T-helper 2 cell treated with Interferon-gamma antibody and Interleukin-4, amounts not matched to agents 5 μg/mL and 100 μg/mL, for 36 hours (primary cell): ENCODE results near the gene CABP4.
A peak's percentile ranks its signal among the peaks of the same experiment; 100 is the strongest.

Experiments
- DNase-seq: peaks from one replicate; pipeline ENCODE4 v3.0.0; 2021; ENCODE audit warnings: low spot score
- H3K27ac Mint-ChIP-seq: one replicate; pipeline ENCODE4 v1.8.0; 2021; ENCODE audit warnings: mild to moderate bottlenecking, mixed read lengths
- H3K27me3 Mint-ChIP-seq: one replicate; pipeline ENCODE4 v1.8.0; 2021; ENCODE audit warnings: low read depth, mixed read lengths
- H3K36me3 Mint-ChIP-seq: one replicate; pipeline ENCODE4 v1.8.0; 2021; ENCODE audit warnings: low read depth, mixed read lengths
- H3K4me1 Mint-ChIP-seq: one replicate; pipeline ENCODE4 v1.8.0; 2021; ENCODE audit warnings: low read depth, mixed read lengths
- H3K4me3 Mint-ChIP-seq: one replicate; pipeline ENCODE4 v1.8.0; 2022; ENCODE audit warnings: mild to moderate bottlenecking, moderate library complexity, mixed read lengths
- H3K9me3 Mint-ChIP-seq: one replicate; pipeline ENCODE4 v1.8.0; 2021; ENCODE audit warnings: mixed read lengths

CABP4 gene

DNA sequence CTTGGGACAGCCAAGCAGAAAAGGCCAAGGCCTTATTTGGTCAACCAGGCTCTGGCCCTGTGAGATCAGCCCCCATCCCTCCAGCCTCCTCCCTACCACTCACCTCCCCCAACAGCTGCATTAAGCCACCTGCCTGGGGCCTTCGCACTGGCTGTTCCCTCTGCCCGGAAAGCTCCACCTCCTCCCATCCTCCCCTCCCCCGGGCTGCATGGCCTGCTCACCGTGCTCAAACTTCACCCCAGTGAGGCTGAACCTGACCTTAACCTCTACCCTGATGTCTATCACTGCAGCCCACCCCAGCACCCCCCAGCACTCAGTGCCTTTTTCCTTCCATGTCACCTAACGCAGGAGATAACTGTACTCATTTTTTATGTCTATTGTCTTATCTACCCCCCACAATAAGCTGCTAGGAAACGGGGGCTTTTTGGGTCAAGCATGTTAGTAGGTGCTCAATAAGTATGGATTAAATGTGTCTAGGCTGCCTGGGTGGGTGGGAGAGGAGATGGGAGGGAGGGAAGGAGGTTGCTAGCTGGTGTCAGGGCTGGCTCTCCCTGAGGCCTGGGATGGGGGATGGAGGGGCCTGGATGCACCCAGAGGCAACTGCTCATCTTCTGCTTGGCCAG is 18.6 kb upstream of the CABP4 start:
- DNase-seq = peak; percentile 60
- Mint-ChIP-seq H3K27ac (peak overlapping the region; percentile 92), H3K4me3 (peak overlapping the region; percentile 99), H3K36me3 (peaks cover 47% of the 10 kb centered on the region), H3K9me3 (no peaks in the 10 kb centered on the region), H3K27me3 (no peaks in the 10 kb centered on the region), H3K4me1 (peaks cover 42% of the 10 kb centered on the region)

DNA sequence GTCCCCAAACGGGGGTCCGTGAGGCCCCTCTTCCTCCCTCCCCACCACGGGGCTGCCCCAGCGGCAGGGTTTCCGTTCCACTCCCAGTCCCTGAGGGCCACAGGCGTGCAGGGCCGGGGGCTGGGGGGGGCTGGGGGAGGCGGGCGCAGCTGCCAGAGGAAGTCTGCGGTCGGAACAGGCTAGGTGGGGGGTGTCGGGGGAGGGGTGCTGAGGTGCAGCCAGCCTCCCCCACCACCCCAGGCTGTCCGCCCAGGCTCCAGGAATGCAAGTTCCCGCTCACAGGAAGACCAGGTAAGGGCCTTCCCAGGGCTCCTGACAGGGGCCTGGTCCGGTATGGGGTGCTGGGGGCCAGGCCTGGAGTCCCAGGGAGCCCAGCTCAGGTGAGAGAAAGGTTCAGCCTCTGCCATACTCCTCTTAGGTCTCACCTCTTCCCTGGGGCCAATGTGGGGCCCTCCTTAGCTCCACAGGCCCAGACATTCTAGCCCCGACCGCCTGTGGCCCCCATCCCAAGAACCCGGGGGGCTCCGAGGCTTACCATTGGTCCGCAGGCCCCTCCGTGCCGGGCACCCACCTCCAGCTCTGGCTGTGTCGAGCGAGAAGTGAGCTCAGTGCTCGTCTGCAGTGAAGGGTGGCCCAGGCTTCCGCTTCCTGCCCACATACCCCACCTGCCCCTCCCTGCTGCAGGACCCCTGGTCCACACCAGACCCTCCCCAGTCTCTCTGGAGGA is 17.9 kb upstream of the CABP4 start, which contains the start of gene PTPRCAP:
Gene PTPRCAP, minus strand, starts transcription at position 601 of the 727 bp plus-strand sequence. Its CDS starts 63 bp downstream, at position 538.
- Mint-ChIP-seq H3K4me3 (peak within 1 kb of the TSS; percentile 99), H3K27me3 (no peaks in the 10 kb centered on the region), H3K9me3 (no peaks in the 10 kb centered on the region), H3K36me3 (peaks cover 45% of the 10 kb centered on the region), H3K4me1 (peaks cover 38% of the 10 kb centered on the region), H3K27ac (peak within 1 kb of the TSS; percentile 92)
- peak; percentile 64 for DNase-seq

DNA sequence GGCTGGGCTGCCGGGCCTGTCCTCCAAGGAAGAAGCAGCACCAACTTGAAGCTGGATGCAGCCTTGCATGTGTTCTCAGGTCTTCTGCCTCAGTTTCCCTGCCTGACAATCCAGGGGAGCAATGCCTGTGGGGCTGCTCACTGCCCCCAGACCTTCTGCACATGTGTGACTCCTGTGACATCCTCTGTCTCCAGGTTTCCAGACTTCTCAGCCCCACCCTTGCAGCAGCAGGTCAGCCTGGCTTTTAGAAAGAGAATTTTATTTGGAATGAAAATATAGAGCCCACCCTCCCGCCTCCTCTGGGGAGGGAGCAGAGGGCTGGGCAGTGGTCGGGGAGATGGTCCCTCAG is 17.4 kb upstream of the CABP4 start:
- H3K27me3 Mint-ChIP-seq = no peaks in the 10 kb centered on the region
- peak overlapping the region; percentile 99 for H3K4me3 Mint-ChIP-seq
- no peaks in the 10 kb centered on the region for H3K9me3 Mint-ChIP-seq
- peak overlapping the region; percentile 91 for H3K27ac Mint-ChIP-seq
- peaks cover 41% of the 10 kb centered on the region for H3K4me1 Mint-ChIP-seq
- no peak for DNase-seq
- H3K36me3 Mint-ChIP-seq = peaks cover 41% of the 10 kb centered on the region

DNA sequence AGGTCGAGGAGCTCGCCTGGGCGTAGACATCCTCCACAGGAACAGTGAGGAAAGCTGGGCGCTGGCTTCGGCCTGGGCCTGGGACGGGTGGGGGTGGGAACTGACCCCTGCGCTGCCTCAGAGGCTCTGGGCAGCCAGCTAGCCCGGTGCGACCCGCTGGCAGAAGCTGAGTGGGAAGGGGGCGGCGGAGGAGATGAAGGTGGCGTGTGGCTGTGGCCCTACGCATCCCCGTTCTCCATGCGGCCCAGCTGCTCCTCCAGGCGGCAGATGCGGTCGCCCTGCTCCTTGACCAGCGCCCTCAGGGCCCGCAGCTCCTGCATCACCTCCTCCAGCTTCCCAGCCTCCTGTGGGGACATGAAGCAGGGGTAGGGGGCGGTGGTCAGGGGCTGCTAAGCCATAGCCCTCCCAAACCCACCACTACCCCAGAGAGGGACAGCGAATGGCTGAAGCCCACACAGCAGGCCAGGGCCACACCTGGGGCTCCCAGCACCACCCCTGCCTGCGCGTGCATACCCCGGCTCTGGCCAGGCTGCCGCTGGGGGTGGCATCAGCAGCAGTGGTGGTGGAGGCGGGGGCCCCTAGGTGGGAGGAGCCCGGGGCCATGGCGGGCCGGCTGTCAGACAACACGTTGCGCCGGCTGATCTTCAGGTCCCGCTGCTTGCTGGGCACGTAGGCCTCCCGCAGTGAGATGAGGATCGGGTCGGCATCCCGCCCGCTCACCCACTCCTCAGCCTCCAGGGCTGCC is 16.8 kb upstream of the CABP4 start:
- no peaks in the 10 kb centered on the region for H3K27me3 Mint-ChIP-seq
- H3K4me1 Mint-ChIP-seq = peaks cover 40% of the 10 kb centered on the region
- H3K9me3 Mint-ChIP-seq = no peaks in the 10 kb centered on the region
- DNase-seq = peak; percentile 81
- H3K27ac Mint-ChIP-seq = peak overlapping the region; percentile 97
- H3K36me3 Mint-ChIP-seq = peaks cover 41% of the 10 kb centered on the region
- peak overlapping the region; percentile 99 for H3K4me3 Mint-ChIP-seq

DNA sequence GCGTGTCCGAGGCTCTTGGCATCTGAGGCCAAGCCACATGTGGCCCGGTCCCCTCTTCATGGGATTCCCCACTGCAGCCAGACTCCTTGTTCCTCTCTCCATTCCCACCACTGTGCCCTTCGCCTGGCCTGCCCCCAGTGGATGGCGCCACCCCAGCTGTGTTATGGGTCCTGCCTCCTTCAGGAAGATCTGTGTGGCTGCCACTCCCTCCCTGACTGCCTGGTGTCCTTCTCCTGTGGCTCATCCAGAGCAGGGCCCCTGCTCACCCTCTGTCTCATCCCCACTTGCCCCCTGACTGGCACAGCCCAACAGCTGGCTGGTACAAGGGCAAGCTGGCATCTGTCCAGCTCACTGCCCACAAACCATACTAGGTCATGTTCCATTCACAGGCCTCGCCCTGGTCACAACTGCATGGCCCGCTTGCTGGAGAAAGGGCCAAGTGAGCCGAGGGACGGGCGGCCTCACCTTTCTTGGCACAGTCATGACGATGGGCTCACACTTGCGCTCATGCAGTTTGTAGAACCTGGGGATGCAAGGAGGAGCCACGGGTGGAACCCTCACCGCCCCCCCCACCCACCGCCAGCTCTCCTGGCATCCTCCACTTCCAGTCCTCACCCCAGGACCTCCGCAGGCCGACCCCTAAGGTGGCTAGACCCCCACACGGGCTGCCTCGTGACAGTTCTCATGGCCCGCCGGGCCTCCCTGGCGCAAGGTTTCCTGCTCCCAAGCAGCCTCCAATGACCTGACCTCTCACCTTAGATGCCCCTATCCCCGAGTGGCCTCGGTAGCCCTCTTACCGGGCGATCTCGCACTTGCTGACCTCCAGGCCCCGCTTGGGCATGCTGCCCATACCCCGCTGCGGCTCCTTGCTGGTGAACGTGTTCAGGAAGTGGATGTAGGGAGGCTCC is 15.6 kb upstream of the CABP4 start:
- peak overlapping the region; percentile 97 for H3K27ac Mint-ChIP-seq
- peak overlapping the region; percentile 99 for H3K4me3 Mint-ChIP-seq
- H3K36me3 Mint-ChIP-seq = peaks cover 37% of the 10 kb centered on the region
- H3K9me3 Mint-ChIP-seq = no peaks in the 10 kb centered on the region
- peaks cover 40% of the 10 kb centered on the region for H3K4me1 Mint-ChIP-seq
- DNase-seq = peak; percentile 50
- no peaks in the 10 kb centered on the region for H3K27me3 Mint-ChIP-seq

DNA sequence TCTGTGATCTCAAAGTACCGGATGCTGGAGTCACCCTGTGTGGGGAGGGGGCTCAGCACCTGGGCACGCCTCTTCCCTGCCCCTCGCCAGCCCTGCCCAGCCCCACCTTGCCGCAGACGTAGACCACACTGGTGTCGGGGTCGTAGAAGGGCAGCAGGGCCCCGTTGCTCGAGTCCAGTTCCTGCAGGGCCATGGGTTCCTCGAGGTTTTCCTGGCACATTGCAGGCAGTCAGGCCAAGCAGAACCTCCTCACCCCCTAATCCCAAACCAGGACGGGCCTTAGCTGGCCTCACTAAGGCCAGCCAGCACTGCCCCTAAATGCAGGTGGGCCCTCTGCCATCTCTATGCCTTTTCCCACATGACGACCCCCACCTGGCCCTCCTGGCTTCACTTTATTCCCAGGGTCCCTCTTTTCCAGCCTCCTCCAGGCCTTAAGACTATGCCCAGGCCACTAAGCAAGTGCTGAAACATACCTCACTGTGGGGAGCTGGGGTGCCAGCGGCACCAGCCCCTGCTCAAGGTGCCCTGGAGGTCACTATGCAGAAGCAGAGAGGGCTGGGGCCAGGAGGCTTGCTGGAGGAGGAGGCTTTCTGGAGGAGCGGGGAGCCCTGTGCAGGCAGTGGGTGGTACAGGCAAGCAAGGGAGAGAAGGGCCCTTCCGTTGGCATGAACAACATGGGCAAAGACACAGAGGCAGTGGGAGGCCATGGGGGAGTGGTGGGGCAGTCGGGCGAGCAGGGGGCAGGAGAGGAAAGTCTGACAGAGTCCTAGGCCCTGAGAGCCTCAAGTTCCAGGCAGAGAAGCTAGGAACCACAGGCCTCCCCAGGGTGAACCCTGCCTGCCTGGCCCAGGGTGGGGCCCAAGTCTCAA is 14.7 kb upstream of the CABP4 start:
- Mint-ChIP-seq H3K27ac (peak overlapping the region; percentile 97), H3K9me3 (no peaks in the 10 kb centered on the region), H3K4me3 (peak overlapping the region; percentile 99), H3K36me3 (peaks cover 33% of the 10 kb centered on the region), H3K4me1 (peaks cover 46% of the 10 kb centered on the region), H3K27me3 (no peaks in the 10 kb centered on the region)
- no peak for DNase-seq

DNA sequence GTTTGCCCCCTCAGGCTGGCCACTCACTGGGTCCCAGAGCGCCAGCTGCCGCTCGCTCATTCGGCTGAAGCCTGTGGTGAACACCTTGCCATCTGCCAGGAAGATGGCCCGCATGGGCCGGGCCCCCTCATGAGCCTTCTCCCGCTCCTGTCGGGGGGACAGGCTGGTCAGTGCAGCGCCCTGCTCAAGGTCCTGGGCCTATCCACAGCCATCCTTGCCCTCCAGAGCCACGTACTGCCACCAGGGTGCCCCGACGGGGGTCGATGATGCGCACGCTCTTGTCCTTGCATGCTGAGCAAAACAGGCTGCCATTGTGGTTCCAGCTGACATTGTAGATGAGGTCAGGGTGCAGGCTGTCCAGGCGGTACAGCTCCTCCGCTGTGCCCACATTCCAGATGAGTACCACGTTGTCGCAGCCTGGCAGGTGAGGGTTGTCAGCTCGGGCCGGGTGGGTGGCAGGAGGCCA is 14.0 kb upstream of the CABP4 start:
- Mint-ChIP-seq H3K9me3 (no peaks in the 10 kb centered on the region), H3K27me3 (no peaks in the 10 kb centered on the region), H3K36me3 (peaks cover 30% of the 10 kb centered on the region), H3K4me1 (peaks cover 52% of the 10 kb centered on the region), H3K4me3 (peak overlapping the region; percentile 29), H3K27ac (peak overlapping the region; percentile 81)
- DNase-seq = no peak

DNA sequence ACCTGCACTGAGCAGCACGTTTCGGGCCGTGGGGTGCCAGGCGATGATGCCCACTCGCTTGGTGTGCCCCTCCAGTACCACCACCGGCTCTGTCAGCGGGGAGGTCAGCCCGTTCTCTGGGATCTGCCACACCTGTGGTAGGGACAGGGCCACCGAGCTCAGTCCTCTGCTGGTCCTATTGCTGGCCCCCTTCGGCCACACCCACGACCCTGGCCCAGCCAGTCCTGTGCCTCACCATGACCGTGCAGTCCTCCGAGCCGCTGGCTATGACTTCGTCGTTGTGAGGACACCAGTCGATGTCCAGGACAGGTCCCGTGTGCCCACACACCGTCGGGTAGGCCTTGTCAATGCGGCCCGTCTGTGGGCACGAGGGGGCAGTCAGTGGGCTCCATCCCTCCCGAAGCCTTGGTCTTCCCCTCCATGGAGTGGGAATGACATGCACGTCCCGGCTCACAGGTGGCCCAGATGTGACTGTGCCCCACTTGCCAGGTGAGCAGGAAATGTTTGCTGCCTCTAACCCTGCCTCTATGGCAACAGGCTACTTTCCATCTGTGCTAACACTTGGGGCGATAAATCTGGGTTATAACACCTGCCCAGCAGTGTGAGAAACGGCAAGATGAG is 13.3 kb upstream of the CABP4 start:
- Mint-ChIP-seq H3K27me3 (no peaks in the 10 kb centered on the region), H3K9me3 (no peaks in the 10 kb centered on the region), H3K27ac (peak overlapping the region; percentile 67), H3K4me1 (peaks cover 50% of the 10 kb centered on the region), H3K4me3 (peak overlapping the region; percentile 75), H3K36me3 (peaks cover 25% of the 10 kb centered on the region)
- DNase-seq = no peak

DNA sequence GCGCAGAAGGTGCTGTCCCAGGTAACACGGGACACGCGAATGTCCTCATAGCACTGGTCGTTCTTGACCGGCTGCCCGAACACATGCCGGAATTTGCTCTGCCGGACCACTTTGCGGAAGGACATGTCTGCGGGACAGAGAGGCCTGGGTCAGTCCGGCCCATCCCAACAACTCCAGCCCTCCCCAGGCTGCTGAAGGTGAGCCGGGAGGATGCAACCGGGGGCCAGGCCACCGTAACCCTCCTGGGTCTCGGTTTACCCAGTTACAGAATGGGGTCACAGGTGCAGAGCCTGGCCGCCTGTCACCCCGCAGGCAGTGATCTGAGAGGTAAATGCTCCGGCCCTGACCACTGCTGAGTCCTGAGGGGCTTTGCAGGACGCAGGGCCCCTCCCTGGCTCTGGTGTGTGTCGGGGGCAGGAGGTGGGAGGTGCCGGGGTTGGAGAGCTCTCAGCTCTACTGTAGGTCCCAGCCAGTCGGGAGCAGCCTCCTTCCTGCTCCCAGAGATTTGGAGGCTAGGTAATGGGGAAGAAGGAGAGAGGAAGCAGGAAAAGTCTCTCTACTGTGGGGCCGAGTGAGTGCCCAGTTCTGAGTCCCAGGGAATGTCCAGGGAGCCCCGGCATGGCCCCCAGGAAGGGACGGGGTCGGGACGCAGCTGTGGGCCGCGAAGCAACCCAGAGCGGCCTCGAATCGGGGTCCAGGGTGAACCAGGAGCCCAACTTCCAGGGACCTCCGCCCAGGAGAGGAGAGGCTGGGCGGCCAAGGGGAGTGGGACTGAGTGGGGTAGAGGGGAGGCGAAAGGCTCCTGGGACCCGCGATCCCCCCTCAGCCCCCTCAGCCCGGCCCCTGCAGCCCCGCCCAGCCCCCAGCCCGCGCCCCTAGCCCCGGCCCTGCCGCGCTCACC is 12.4 kb upstream of the CABP4 start:
- Mint-ChIP-seq H3K27ac (peak overlapping the region; percentile 84), H3K9me3 (no peaks in the 10 kb centered on the region), H3K36me3 (peaks cover 18% of the 10 kb centered on the region), H3K27me3 (no peaks in the 10 kb centered on the region), H3K4me1 (peaks cover 54% of the 10 kb centered on the region), H3K4me3 (peak overlapping the region; percentile 75)
- no peak for DNase-seq

DNA sequence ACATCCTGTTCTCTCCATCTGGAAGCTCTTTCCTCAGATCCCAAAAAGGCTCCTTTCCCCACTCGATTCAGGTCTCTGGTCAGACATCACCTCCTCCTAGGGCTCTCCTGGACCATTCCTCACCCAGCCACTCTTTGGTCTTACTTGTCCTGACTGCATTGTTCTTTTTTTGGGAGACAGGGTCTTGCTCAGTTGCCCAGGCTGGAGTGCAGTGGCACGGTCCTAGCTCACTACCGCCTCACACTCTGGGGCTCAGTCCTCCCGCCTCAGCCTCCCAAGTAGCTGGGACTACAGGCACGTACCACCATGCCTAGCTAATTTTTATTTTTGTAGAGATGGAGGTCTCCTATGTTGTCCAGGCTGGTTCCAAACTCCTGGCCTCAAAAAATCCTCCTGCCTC is 9.6 kb upstream of the CABP4 start:
- no peak for DNase-seq
- Mint-ChIP-seq H3K4me1 (peaks cover 47% of the 10 kb centered on the region), H3K27me3 (no peaks in the 10 kb centered on the region), H3K27ac (peak overlapping the region; percentile 91), H3K9me3 (no peaks in the 10 kb centered on the region), H3K4me3 (peak overlapping the region; percentile 78), H3K36me3 (peaks cover 4% of the 10 kb centered on the region)

DNA sequence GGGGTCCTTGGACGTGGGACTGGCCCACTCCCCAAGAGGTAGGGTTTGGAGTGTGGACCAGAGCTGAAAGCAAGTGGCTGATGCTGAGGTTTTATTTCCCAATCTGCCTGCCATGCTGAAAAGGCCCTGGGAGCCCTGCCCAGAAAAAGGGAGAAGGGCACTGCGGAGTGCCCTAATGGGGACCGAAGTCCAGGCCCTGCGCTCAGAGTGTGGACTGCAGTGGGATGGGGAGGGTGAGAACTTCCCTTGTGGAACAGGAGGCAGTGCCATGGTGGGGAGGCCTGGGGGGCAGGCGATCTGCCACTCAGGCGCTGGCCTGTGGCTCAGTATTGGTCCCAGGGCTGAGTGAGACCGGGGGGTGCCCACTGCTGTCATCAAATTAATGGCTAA is 6.9 kb upstream of the CABP4 start:
- Mint-ChIP-seq H3K36me3 (no peaks in the 10 kb centered on the region), H3K27me3 (no peaks in the 10 kb centered on the region), H3K27ac (peak overlapping the region; percentile 45), H3K4me1 (peaks cover 37% of the 10 kb centered on the region), H3K9me3 (no peaks in the 10 kb centered on the region), H3K4me3 (no peak overlapping the region)
- DNase-seq = no peak
